HepG2 (cell line): ENCODE results near the gene F2RL3.

Source experiments
- MIER2 ChIP-seq: IDR thresholded peaks from 2 replicates; pipeline ENCODE4 v1.6.1; 2016; ENCODE audit warnings: missing biosample characterization, missing genetic modification reagents
- TP53 ChIP-seq: sonication (generic); formaldehyde crosslinking; conservative IDR thresholded peaks from 2 replicates; pipeline ENCODE4 v1.4.0; 2020; ENCODE audit warnings: missing genetic modification reagents

GRCh38 chr19:16888629-16889365, at the start of gene F2RL3:
- TF ChIP-seq MIER2 (CRISPR knock-in tag) (no peak), TP53 (no peak)
